HG03565 (cell line): ENCODE measurements around the gene B3GNT7.
A peak's percentile ranks its signal among the peaks of the same experiment; 100 is the strongest.

ENCODE experiments used
- ATAC-seq: cut with Tn5 transposase; IDR thresholded peaks from one replicate; pipeline ENCODE4 v1.9.1; 2021; ENCODE audit warnings: mild to moderate bottlenecking, moderate library complexity; ENCODE audit not compliant: unreplicated experiment

Gene B3GNT7

DNA sequence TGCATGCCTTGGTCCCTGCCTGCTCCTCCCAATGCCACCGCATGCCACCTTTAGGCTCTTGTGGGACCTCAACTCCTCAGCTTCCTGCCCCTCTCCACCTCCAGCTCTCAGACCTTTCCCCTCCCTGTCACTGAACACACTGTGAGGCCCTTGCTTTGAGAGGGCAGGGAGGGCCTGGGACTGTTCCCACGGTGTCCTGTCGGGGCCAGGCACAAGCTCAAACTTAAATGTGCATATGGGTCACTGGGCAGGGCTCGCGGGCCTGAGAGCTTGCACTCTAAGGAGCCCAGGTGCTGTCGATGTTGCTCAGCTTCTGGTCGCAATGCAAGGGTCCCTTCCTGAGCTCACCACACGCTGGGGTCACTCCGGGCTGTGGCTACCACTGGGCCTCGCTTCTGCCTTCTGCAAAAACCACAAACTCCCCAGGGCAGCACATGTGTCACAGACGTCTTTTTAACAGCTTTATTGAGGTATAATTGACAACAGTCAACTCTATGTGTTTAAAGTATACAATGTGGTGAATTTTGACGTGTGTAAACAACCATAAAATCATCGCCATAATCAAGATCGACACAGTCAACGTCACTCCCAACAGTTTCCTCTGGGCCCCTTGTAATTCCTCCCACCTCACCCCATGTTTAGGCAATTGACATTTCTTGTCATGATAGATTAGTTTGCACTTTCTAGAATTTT, 11.9 kb upstream of the B3GNT7 start:
- no peak for ATAC-seq

DNA sequence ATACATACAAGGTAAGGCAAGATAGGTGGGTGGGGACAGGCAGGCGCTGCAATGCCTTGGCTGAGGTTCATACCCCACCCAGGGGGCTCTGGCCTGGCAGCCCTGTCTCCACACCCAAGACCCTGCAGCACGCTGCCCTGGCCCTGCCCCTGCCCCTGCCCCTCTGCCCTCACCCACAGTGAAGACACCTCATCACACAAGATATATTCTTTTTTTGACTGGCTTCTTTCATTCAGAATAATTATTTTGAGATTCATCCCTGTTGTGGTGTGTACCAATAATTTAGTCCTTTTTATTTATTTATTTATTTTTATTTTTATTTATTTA, 11.4 kb upstream of the B3GNT7 start:
- no peak for ATAC-seq

DNA sequence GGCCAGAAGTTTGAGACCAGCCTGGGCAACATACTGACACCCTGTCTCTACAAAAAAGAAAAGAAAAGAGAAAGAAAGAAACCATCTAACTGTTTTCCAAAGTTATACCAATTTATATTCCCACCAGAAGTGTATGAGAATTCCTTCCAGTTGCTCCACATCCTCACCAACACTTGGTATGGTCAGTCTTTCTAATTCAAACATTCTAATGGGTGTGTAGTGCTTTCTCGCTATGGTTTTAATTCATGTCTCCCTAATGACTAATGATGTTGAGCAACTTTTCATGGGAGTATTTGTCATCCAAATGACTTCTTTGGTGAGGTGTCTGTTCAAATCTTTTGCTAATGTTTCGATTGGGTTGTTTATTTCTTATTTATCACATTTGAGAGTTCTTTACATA, 10.5 kb upstream of the B3GNT7 start:
- no peak for ATAC-seq

DNA sequence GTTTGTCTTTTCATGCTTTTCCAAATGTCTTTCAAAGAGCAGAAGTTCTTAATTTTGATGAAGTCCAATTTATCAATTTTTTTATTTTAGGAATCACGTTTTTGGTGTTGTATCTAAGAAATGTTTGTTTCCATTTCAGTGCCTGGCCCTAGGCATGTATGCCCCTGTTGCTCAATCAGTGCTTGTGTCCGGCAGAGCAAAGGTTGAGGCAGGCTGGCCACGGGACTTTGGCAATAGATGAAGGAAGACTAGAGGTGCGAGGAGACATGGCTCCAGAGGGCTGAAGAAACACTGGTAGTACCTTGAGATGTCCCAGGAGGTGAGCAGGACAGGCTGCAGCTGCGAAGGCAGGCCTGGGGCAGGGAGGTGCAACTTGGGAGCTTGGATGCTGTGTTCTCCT, 10.1 kb upstream of the B3GNT7 start:
- no peak for ATAC-seq

DNA sequence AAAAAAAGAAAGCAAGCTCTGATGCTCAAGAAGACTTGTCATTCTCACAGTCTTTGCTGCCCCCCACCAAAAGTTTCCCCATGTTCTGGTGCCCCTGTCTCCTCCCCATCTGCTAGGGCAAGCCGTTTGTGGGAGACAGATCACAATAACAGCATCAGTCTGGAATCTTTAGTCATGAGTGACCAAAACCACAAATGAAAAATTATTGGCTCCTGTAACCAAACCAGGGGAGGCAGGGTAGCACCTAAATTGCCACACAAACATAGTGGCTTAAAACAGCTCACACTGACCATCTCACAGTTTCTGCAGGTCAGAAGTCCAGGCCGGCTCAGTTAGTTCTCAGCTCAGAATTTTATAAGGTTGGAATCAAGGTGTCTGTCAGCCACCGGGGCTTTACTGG, 9.1 kb upstream of the B3GNT7 start:
- ATAC-seq, result no peak

DNA sequence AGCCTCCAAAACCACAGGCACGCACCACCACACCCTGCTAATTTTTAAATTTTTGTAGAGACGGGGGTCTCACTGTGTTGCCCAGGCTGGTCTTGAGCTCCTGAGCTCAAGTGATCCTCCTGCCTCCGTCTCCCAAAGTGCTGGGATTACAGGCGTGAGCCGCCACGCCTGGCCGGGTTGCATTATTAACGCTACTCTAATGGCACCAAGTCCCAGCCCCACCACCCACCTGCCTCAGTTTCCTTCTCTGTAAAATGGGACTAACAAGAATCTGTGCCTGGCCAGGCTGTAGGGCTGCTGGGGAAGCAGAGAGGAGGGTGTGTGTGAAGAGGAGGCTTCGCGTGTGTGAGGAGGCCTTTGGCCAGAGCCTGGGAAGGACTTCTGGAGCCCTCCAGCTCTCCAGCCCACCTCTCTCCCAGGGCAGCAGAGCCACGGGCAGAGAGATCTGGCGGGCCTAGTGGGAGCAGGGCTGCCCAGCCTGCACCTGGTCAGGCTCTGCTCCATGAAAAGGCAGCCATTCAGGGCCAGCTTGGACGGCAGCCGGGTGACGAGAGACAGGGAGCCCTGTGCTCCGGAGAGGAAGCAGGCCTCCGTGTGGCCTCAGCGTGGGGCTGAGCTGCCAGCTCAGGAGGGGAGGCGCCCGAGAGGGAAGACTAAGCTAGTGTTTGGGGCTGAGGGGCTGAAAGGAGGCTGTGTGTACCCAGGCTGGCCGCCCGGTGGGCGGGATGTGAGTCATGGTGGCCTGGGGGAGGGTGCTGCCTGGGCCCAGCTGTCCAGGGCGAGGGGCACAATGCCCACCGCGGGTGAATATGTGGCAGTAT, 7.4 kb upstream of the B3GNT7 start:
- ATAC-seq, result no peak

DNA sequence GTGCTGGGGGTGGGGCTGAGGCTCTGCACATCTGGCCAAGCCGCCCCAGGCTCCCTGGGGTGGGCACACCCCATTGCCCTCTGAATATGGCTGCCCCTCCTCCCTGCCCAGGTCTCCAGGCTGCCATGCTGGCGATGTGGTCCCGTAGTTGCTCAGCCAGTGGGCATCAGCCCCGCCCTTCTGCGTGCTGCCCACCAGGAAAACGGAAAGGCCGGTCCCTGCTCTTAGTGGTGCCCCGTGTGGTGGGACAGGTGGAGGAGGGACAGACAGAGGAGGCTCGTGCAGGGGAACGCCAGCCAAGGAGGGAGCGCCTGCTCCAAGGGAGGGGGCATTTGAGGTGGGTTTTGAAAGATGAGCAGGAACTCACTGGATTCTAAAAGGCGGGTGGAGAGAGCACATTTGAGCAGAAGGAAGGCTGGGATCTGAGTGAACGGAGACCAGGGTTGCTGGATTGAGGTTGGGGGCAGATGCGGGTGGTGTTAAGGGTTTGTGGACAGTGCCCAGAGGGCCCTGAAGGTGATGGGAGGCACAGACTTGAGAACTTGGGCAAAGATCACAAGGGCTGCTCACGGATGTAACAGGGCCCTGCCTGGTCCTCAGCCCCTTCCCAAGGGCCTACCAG, 6.7 kb upstream of the B3GNT7 start:
- no peak for ATAC-seq

DNA sequence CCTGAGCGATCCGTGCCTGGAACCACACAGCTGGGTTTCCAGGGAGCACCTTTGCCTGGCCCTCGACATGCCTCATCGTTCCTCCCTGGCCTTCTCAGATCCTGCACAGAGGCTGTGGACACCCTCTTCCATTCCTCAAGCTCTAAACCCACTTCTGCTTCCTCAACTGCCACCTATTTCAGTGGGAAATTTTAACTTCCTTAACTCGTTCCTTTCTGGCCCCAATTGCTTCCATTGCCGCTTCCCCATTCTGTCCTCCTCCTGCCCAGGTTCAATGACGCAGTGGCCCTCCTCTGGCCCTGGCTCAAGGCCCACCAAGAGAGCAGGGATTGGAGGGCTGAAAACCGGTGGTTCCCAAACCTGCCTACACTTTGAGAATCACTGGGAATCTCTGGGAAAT, 4.8 kb upstream of the B3GNT7 start:
- ATAC-seq, result no peak

DNA sequence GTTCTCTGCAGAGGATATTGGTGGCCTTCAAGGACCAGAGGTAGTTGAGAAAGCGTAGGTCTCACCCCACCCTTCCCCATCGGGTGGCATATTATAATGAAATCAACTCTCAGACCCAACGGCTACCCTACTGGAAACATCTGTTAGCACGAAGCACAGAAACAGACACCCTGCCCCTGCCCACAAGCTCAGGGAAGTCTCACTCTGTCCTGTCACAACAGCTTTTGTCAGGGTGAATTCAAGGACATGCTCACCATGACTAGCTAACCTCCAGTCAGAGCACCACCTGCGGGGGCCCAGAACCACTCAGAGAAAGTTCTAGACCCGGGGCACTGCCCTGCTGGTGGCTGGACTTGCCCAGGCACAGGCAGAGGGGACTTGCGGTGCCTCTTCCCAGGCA, 3.5 kb upstream of the B3GNT7 start:
- no peak for ATAC-seq

DNA sequence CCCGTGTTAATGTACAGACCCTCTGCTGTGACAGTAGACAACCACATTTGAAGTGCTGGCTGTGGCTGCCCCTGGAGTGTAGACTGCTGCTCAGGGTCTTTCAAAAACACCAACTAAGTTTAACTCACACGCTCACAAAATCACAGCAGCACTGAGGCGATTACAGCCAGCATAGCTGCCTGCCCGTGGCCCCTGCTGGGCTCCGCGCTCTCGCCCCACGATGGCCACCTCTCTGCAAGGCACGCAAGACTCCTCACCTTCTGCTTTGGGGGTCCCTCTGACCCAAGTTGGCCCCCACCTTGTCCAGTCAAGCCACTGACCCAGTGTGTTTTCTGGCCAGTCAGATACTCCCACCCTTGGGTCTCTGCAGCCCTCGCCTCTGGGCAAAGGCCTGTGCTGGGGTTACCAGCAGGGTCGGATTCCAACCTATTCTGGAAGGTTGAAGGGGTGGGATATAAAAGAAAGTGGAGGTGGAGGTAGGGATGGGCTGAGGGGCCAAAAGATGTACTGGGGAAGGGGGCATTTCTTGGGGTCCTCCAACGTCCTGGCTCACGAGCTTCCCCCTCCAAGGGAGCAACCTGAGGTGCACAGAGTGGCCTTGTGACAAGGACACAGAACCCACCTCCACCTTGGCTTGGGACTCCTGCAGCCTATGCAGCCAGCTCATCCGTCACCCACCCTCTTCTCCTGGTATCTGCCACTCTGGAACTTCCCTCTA, 2.9 kb upstream of the B3GNT7 start:
- ATAC-seq, result no peak

DNA sequence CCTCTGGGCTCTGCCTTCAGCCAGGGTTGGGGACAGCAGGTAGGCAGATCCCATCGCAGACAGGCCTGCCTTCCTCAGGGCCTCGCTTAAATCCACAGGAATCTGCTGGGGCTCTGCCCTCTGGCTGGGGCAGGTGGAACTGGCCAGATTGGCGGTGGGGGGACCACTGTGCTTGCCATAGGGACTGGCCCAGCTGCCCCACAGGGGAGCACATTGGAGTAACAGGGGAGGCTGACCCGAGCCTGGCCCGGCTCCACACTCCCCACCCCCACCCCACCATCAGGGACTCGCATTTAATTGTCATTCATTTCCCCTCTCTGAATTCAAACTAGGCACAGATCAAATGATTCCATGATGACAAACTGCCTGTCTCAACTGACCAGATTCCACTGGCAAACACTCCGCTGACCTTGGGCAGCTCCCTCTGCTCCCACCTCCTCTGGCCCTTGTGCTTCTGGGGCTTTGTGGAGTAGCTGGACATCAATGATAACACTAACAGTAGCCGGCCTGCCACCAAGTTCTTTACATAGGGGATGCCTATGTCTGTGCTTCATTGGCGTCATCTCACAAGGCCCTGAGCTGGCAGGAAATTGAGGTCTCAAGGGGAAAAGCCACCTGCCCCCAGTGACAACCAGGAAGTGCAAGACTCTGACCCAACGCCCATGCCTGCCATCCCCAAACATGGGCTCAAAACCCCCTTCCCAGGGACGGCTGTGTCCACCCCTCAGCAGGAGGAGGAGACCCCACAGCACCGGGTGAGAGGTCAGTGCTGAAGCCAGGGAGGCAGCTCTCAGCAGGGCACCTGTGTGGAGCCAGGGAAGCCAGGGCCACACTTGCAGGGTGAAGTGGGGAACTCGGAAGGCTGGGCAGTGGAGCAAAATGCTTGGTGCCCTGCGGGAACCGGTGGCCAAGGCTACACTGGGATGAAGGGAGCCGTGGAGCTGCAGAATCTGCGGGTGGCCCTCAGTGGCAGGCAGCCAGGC, 2.1 kb upstream of the B3GNT7 start:
- ATAC-seq, result no peak

DNA sequence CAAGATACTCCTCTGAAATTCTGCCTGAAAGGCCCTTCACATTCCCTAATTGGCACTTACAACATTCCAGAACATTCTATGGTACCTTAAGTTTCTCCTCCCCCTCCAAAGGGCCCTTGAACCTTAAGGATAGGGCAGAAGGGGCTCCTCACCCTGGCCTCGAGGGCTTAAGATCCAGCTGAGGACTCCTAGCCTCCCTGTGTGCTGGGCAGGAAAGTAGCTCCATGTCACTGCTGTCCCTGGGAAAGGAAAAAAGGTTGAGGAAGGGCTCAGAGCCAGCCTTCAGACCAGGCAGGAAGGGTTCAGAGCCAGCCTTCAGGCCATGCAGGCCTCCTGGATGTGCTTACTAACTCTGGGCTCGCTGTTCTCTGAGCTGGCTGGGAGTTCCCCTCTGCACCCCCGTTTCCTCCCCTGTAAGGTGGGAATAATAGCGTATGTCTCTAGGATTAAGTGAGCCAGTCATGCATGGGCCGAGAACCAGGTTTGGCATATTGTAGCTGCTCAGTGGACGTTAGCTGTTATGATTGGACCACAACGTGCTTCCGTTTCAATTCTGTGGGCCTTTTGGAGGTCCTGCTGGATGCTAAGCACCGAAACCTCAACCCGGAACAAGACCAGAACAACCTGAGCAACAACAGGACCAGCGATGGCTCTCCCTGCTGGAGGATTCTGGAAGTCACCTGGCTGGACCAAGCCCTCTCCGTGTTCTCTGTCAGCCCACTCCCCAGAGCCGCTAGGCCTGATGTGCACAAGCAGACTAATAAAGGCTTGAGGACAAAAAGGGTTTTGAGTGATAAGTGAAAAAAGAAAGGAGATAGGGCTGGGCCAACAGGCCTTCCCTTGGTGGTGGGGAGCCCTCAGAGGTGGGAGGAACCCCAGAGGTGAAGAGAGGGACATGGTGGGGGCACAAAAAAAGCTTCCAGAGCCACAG, 1.0 kb upstream of the B3GNT7 start:
- peak; percentile 38 for ATAC-seq

DNA sequence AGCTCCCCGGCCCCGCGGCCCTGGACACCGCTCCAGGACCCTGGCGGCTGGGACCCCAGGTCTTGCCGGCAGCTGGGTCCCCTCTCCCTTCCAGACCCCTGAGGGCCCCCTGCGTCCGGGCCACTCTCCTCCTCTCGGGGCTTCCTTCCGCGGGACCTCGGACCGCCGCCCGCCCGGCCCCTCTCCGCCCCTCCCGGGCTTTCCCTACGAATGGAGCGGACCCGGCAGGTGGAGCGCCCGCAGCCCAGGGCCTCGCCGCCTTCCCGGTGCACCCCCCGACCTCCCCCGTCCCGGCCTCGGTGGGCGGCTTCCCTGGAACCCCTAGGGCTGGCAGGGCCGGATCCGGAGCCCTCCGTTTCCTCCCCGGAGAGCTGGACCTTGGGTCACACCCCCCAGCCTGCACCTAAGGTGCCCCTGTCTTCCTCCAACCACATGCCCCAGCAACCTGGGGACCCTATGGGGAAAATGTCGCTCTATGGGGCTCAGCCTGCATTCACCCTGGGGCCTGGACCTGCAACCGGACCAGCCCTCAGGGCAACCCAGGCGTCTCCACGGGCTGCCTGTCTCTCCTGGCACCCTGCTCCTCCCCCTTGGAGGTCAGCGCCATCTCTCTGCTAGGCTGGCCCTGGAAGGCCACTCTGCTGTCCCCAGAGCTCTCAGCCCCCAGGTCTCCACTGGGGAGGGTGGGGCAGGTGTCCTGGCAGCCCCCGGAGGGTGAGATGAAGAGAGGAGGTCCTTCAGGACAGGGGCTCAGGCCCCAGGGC, 730 bp downstream of the B3GNT7 start:
- no peak for ATAC-seq

DNA sequence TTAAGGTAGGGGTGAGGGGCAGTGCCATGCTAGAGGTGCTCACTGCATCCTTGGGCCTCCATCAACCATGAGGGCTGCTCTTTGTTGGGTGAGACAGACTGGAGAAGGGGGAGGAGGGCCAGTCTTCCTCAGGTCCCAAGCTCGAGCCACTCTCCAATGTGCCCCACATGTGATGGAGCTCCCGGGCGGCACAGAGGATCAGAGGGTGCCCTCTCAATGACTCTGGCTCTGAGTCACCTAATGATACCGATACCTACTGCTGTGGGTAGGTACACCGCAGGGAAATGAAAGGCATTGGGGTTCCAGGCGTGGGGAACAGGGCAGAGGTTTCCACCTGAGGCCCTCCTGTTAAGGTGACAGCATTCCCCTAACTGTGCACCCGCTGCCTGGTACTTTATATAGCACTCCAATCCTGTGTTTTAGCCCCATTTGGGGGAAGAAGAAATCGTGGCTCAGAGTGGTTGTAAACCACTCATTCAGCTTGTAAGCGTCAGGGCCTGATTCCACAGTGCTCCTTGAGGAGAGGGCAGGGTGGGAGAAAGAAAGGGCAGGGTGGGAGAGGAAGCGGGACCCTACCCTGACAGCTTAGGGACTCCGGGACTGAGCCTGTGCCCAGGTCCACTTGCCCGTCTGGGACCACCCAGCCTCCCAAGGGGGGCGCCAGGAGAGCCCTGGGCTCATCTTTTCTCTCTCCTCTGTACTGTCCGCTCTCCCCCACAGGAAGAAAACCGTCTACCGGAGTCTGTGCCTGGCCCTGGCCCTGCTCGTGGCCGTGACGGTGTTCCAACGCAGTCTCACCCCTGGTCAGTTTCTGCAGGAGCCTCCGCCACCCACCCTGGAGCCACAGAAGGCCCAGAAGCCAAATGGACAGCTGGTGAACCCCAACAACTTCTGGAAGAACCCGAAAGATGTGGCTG, 1.8 kb downstream of the B3GNT7 start:
- ATAC-seq, result no peak

DNA sequence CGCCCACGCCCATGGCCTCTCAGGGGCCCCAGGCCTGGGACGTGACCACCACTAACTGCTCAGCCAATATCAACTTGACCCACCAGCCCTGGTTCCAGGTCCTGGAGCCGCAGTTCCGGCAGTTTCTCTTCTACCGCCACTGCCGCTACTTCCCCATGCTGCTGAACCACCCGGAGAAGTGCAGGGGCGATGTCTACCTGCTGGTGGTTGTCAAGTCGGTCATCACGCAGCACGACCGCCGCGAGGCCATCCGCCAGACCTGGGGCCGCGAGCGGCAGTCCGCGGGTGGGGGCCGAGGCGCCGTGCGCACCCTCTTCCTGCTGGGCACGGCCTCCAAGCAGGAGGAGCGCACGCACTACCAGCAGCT, 2.4 kb downstream of the B3GNT7 start:
- no peak for ATAC-seq

DNA sequence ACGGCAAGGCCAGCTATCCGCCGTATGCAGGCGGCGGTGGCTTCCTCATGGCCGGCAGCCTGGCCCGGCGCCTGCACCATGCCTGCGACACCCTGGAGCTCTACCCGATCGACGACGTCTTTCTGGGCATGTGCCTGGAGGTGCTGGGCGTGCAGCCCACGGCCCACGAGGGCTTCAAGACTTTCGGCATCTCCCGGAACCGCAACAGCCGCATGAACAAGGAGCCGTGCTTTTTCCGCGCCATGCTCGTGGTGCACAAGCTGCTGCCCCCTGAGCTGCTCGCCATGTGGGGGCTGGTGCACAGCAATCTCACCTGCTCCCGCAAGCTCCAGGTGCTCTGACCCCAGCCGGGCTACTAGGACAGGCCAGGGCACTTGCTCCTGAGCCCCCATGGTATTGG, 3.1 kb downstream of the B3GNT7 start:
- ATAC-seq, result no peak

DNA sequence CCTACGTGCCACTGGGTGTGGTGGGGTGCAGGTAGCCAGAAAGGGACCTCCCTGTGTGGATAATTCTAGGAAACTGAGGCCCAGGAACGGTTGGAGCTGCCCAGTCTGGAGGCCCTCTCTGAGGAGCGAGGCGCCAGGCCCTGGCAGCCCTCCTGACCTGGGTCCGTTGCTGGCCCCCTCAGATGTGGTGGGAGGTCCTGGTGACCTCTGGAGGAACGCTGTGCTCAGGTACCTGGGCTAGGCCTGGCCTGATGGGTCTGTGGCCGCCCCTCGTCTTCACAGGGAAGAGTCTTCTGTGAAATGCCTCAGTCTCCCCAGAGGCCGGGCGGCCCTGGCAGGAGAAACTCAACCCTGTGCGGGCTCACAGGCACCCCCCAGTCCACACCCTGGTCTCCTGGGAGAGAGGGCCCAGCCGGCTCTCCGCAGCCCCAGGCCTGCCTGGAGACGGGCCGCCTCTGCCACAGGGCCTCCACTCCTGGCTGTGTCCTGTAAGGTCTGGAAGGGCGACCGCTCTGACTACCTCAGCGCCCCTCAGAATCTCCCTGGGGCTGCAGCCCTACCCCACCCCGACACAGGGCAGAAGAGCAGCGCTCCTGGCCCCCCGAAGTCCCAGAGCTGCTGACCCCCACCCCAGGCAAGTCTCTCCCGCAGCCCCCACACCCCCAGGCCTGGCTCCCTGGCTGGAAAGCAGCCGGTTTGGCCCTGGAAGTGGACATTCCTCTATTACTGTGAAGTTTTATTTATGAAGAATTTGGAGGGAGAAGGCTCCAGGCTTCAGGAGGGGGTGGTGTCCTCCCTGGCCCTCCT, 3.7 kb downstream of the B3GNT7 start:
- no peak for ATAC-seq
